OCI-LY3 (cell line): ENCODE data around the gene PACS2.

ENCODE experiments used
- CTCF ChIP-seq: fragments of 200-600, 300-600 bp; sonication (generic); IDR thresholded peaks from 2 replicates; pipeline ENCODE4 v1.5.1; 2014; ENCODE audit warnings: antibody characterized with exemption, low read length, low read depth
- EZH2phosphoT487 ChIP-seq: fragments of 200-600 bp; shearing (Covaris generic); IDR thresholded peaks from 2 replicates; pipeline ENCODE4 v1.6.1; 2018; ENCODE audit warnings: antibody characterized with exemption, mixed run types, low read depth

DNA sequence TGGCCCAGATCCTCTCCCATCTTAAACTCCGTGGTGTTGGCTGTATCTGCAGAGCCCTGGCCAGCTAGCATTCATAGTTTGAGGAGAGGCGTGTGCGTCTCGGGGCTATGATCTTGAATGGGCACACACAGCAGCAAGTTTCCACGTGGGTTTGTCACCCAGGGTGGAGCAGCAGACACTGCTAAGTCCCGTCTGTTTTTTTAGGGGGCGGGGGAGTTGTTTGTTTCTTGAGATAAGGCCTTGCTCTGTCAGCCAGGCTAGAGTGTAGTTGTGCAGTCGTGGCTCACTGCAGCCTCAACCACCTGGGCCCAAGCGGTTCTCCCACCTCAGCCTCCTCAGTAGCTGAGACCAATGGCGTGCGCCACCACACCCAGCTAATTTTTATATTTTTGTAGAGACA, 63.7 kb downstream of the PACS2 start:
- TF ChIP-seq CTCF (no peak), EZH2phosphoT487 (no peak)
